HG02938 (cell line): ENCODE measurements around the gene RMP24.

ENCODE experiments used
- ATAC-seq: cut with Tn5 transposase; IDR thresholded peaks from one replicate; pipeline ENCODE4 v1.9.1; 2021; ENCODE audit warnings: mild to moderate bottlenecking, moderate library complexity; ENCODE audit not compliant: unreplicated experiment

RMP24 gene

GRCh38 chr18:35972197-35973000 lies at the start of gene RMP24:
Gene RMP24 (plus strand): TSS chr18:35972679.
- peak; percentile 86 for ATAC-seq

DNA sequence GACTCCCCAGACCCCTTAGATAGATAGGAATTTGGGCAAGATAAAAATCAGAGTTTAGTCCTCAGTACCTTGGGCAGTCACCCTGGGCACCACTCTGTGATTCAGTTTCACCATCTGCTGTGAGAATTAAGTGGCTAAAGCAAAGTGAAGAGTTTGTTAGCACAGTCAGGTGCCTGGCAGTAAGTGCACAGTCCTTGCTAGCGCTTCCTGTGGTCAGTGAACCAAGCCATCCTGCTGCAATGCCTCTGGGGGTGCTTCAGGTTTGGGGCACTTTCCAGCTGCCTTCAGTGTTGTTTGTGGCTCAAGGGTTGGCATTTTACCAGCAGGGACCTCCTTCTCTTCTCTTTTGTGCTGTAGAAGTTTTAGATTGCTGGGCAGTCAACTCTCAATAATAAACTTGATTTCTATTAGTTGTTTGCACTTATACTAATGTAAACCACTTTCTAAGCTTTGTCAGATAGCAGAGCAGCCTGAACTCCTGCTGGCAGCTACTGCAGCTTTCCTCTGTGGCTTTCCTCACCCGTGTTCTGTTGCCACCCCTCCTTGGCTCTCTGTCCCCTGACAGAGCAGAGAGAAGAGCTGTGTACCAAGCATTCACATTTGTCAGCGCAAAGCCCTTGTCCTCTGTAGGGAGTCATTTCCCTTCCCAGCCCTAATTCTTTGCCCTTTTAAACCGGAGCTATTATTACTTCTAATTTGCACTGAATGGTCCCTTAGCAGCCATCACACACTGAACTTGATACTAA lies 48.4 kb upstream of the RMP24 start:
- ATAC-seq = no peak

- ATAC-seq = no peak
These were observed 45.6 kb upstream of the RMP24 start for GRCh38 chr18:35926884-35927283.

- ATAC-seq = no peak
These were observed 45.0 kb upstream of the RMP24 start for GRCh38 chr18:35927430-35927829.

DNA sequence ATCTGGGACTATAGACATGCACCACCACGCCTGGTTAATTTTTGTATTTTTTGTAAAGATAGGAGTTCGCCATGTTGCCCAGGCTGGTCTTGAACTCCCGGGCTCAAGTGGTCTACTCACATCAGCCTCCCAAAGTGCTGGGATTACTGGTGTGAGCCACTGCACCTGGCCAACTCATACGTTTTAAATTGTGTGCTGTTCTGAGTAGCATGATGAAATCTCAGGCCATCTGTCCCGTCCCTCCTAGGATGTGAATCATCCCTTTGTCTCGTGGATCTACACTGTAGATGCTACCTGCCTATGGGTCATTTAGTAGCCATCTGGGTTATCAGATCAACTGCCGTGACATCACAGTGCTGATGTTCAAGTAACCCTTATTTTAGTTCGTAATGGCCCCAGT lies 38.5 kb upstream of the RMP24 start:
- no peak for ATAC-seq

DNA sequence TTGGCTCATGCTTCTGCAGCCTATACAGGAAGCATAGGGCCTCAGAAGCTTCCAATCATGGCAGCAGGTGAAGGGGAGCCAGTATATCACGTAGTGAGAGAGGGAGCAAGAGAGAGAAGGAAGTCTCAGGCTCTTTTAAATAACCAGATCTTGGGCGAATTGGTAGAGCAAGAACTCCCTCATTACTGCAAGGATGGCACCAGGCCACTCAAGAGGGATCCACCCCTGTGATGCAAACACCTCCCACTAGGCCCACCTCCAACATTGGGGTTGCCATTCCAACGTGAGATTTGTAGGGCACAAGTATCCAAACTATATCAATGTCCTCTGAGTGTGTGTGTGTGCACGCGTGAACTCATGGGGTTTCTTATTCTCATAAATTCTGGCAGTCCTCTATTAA lies 37.6 kb upstream of the RMP24 start:
- ATAC-seq = no peak

- ATAC-seq = no peak
These were observed 36.7 kb upstream of the RMP24 start for GRCh38 chr18:35935805-35936204.

GRCh38 chr18:35936951-35937350 lies 35.5 kb upstream of the RMP24 start:
- no peak for ATAC-seq

- no peak for ATAC-seq
These were observed 34.3 kb upstream of the RMP24 start for GRCh38 chr18:35938158-35938557.

- no peak for ATAC-seq
These were observed 33.9 kb upstream of the RMP24 start for GRCh38 chr18:35938562-35938961.

DNA sequence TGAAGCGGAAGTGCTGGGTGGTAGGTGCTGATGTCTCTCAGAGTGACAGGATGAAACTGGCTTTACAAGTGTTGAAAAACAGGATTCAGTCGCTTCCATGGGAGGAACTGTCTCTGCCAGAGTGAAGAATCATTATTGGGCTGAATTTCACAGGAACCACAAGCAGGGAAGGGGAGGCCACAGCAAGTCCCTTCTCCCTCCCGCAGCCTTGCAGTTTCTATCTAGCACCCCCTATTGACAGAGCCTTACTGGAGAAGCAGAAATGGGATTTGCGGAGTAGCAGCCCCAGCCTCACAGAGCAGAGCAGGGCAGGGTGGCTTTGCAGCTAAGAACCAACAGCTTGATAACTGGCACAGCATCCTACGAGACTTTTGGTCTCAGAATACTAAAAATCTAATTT lies 33.3 kb upstream of the RMP24 start:
- ATAC-seq = no peak

DNA sequence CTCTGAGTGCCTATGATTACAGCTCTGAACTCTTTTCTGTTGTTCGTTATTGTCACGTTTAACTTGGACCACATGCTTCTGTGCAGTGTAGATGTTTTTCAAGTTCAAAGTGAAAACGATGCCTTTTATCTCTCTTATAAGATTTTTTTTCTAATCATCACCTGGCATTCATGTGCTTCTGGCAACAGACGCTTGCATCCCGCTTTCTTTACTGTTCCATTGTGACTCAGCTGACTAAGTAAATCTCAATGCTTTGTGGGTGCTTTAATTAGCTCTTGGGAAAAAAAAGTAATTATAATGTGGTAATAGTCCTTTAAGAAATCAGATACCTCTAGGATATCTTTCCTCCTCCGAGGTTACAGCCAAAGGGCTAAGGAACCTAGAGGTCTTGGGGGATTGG lies 31.2 kb upstream of the RMP24 start:
- ATAC-seq = no peak

GRCh38 chr18:35942133-35942532 lies 30.3 kb upstream of the RMP24 start:
- no peak for ATAC-seq

DNA sequence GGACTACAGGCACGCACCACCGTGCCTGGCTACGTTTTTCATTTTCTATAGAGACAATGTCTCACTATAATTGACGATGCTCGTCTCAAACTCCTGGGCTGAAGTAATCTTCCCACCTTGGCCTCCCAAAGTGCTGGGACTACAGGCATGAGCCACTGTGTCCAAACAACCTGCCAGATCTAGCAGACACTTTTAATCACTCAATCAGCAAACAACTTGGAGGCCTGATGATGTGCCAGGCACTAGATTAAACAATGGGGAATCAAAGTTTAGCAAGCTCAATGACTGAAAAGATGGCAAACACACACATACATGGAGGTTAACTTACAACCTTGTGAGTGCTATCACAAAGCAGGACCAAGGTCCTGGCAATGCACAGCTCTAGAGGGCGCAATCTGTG lies 29.8 kb upstream of the RMP24 start:
- ATAC-seq = no peak

GRCh38 chr18:35948080-35948479 lies 24.4 kb upstream of the RMP24 start:
- no peak for ATAC-seq

DNA sequence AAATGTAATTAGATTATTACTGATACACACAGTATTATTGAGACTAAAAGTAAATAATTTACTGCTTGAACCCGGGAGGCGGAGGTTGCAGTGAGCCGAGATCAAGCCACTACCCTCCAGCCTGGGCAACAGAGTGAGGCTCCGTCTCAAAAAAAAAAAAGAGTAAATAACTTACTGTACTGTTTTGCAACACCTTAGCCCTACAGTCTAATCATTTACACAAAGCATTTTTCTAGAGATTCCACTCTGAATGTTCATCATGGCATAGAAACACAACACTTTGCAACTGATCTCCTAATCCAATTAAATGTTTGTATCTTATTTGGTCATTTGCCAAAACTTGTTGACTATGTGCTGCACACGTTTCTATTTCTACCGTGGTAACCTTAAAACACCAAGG lies 23.4 kb upstream of the RMP24 start:
- no peak for ATAC-seq

GRCh38 chr18:35949903-35950627 lies 22.4 kb upstream of the RMP24 start:
- peak; percentile 76 for ATAC-seq

- no peak for ATAC-seq
These were observed 21.9 kb upstream of the RMP24 start for GRCh38 chr18:35950628-35950982.

DNA sequence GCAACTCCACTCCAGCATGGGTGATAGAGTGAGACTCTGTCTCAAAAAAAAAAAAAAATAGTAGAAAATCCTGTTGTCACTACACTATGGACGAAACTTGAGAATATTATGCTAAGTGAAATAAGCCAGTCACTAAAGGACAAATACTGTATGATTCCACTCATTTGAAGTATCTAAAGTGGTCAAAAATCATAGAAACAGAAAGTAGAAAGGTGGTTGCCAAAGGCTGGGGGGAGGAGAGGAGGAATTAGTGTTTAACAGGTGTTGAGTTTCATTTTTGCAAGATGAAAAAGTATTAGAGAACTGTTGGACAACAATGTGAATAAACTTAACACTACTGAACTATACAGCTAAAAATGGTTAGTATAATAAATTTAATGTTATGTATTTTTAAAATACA lies 18.8 kb upstream of the RMP24 start:
- ATAC-seq = peak; percentile 67

- ATAC-seq = no peak
These were observed 16.3 kb upstream of the RMP24 start for GRCh38 chr18:35956226-35956625.

GRCh38 chr18:35962320-35962719 lies 10.2 kb upstream of the RMP24 start:
- ATAC-seq = no peak

- ATAC-seq = no peak
These were observed 8.2 kb upstream of the RMP24 start for GRCh38 chr18:35964319-35964718.
